B cell (primary cell): ENCODE data around the gene HDAC5. TPM values are rescaled to one million over a fixed set of nuclear protein-coding genes. Genes with fewer than 3 reads are reported as not detected.

Experiments used
- ATAC-seq: fragments of 200-7000 bp; cut with Tn5 transposase; one replicate; pipeline ENCODE4 v1.10.0; 2021; ENCODE audit warnings: low read depth, mild to moderate bottlenecking, moderate number of reproducible peaks, moderate library complexity
- CTCF ChIA-PET: fragments of 350-600 bp; sonication (Branson Sonifier 250); formaldehyde crosslinking; loops from one replicate; lab custom pipeline; 2021; ENCODE audit warnings: antibody characterized with exemption, inconsistent platforms; lab: Charles Lee
- POLR2A ChIA-PET: fragments of 350-600 bp; sonication (Branson Sonifier 250); formaldehyde crosslinking; loops from one replicate; lab custom pipeline; 2021; ENCODE audit warnings: antibody characterized with exemption; lab: Charles Lee
- DNase-seq: peaks from one replicate; pipeline ENCODE4 v3.0.0; 2013
- H2AFZ ChIP-seq: 2 replicates; pipeline ENCODE4 v1.6.1; 2012; ENCODE audit warnings: mild to moderate bottlenecking, low read depth, low read length; ENCODE audit not compliant: insufficient read depth, poor library complexity, severe bottlenecking
- H3K27ac ChIP-seq, 2 donors: 1 replicate in 1 of 2; 2 replicates in 1 of 2; pipeline ENCODE4 v1.5.1; 2012 to 2013; ENCODE audit warnings: low read length in 2 of 2, mild to moderate bottlenecking in 2 of 2, moderate library complexity in 1 of 2
- H3K27me3 ChIP-seq, 4 experiments: fragments of 200-600 bp in 1 of 4; sonication (generic) in 1 of 4; replicated peaks in 1 of 4; 1 replicate in 2 of 4; 2 replicates in 2 of 4; pipeline versions ENCODE4 v1.6.1 to v1.7.0; 2013 to 2016; ENCODE audit warnings: low read length in 3 of 4, mild to moderate bottlenecking in 2 of 4, mixed read lengths in 1 of 4, moderate library complexity in 1 of 4; ENCODE audit not compliant: insufficient read depth in 4 of 4, control insufficient read depth in 3 of 4; ENCODE audit errors: control extremely low read depth in 1 of 4
- H3K36me3 ChIP-seq, 2 experiments: replicated peaks in 1 of 2; 1 replicate in 1 of 2; 2 replicates in 1 of 2; pipeline versions ENCODE4 v1.6.1 to v1.7.1; 2013; ENCODE audit warnings: low read length in 1 of 2; ENCODE audit not compliant: insufficient read depth in 2 of 2, control insufficient read depth in 1 of 2; ENCODE audit errors: control extremely low read depth in 1 of 2, extremely low read depth in 1 of 2
- H3K4me1 ChIP-seq, 2 donors: fragments of 200-600 bp in 1 of 2; sonication (generic) in 1 of 2; 1 replicate in 1 of 2; 2 replicates in 1 of 2; pipeline versions ENCODE4 v1.5.1 to v1.6.1; 2013 to 2017; ENCODE audit warnings: low read length in 2 of 2; ENCODE audit not compliant: control insufficient read depth in 2 of 2, insufficient read depth in 2 of 2
- H3K4me2 ChIP-seq: replicated peaks from 2 replicates; pipeline ENCODE3; 2012; ENCODE audit warnings: mild to moderate bottlenecking, low read depth, low read length; ENCODE audit not compliant: poor library complexity, severe bottlenecking
- H3K4me3 ChIP-seq, 5 experiments: fragments of 200-600 bp in 1 of 5; sonication (generic) in 1 of 5; 1 replicate in 3 of 5; 2 replicates in 2 of 5; pipeline versions ENCODE4 v1.5.1 to v1.7.0; 2011 to 2016; ENCODE audit warnings: low read length in 4 of 5, mild to moderate bottlenecking in 4 of 5, low read depth in 2 of 5, control low read depth in 1 of 5, moderate library complexity in 1 of 5; ENCODE audit not compliant: insufficient read depth in 1 of 5; ENCODE audit errors: control extremely low read depth in 1 of 5, extremely low read depth in 1 of 5
- H3K79me2 ChIP-seq: fragments of 200-600 bp; sonication (generic); one replicate; pipeline ENCODE4 v1.6.0; 2016; ENCODE audit warnings: low read length; ENCODE audit not compliant: control insufficient read depth, insufficient read depth
- H3K9ac ChIP-seq: fragments of 200-600 bp; sonication (generic); 2 replicates; pipeline ENCODE4 v1.6.1; 2017; ENCODE audit warnings: mild to moderate bottlenecking, low read length, moderate library complexity
- H3K9me3 ChIP-seq, 3 donors: one replicate each; pipeline versions ENCODE4 v1.6.1 to v1.7.1; 2013; ENCODE audit warnings: low read length in 2 of 3; ENCODE audit not compliant: control insufficient read depth in 2 of 3, insufficient read depth in 1 of 3; ENCODE audit errors: control extremely low read depth in 1 of 3
- H4K20me1 ChIP-seq: 2 replicates; pipeline ENCODE4 v1.6.0; 2012; ENCODE audit warnings: mild to moderate bottlenecking, low read length; ENCODE audit not compliant: insufficient read depth, control insufficient read depth, poor library complexity, severe bottlenecking
- H3K27ac Mint-ChIP-seq: one replicate; pipeline ENCODE4 v1.8.0; 2021; ENCODE audit warnings: mixed read lengths
- H3K27me3 Mint-ChIP-seq: one replicate; pipeline ENCODE4 v1.8.0; 2021; ENCODE audit warnings: mixed read lengths
- H3K4me1 Mint-ChIP-seq: one replicate; pipeline ENCODE4 v1.8.0; 2021; ENCODE audit warnings: mixed read lengths
- H3K4me3 Mint-ChIP-seq: one replicate; pipeline ENCODE4 v1.8.0; 2021; ENCODE audit warnings: mixed read lengths
- H3K9me3 Mint-ChIP-seq: one replicate; pipeline ENCODE4 v1.8.0; 2022; ENCODE audit warnings: mixed read lengths; ENCODE audit not compliant: insufficient read depth
- EZH2 ChIP-seq: IDR thresholded peaks from 2 replicates; pipeline ENCODE4 v1.6.1; 2012; ENCODE audit warnings: borderline replicate concordance, low read depth, mild to moderate bottlenecking, moderate library complexity, low read length; ENCODE audit not compliant: insufficient read depth, poor library complexity, severe bottlenecking
- WGBS: methylation state at CpG from one replicate; pipeline ENCODE4 v1.1.5; 2013; ENCODE audit warnings: missing lambda C conversion rate; ENCODE audit not compliant: insufficient coverage; 5-methylcytosine and 5-hydroxymethylcytosine counted together
- intact Hi-C: fragments of 100-400 bp; cut with micrococcal nuclease; formaldehyde crosslinking; loops from one replicate; pipeline ENCODE4 v1.10.0; 2022
- polyA plus RNA-seq: library from polyadenylated mRNA; depleted of rRNA; stranded (reverse); fragments of >200 nt; gene quantifications from 2 replicates; pipeline ENCODE4 v1.2.3, GENCODE V29; 2012
- total RNA-seq, 2 donors: library from RNA; stranded (reverse); fragments of 120-200 nt in 1 of 2; gene quantifications; 1 replicate in 1 of 2; 2 replicates in 1 of 2; pipeline versions ENCODE4 v1.2.3 to v1.2.4, GENCODE V29; 2013 to 2022
- TF ChIP-seq, protein P1 (sequence below): fragments of 200-600 bp; IDR thresholded peaks from one replicate; pipeline ENCODE4 v1.8.0; 2022; ENCODE audit warnings: antibody characterized with exemption, mild to moderate bottlenecking

The HDAC5 gene
- total and polyA plus RNA-seq, 2 donors (not counting 1 experiment from before 2014, with no cell fraction given) = 99.8 to 104 TPM

DNA sequence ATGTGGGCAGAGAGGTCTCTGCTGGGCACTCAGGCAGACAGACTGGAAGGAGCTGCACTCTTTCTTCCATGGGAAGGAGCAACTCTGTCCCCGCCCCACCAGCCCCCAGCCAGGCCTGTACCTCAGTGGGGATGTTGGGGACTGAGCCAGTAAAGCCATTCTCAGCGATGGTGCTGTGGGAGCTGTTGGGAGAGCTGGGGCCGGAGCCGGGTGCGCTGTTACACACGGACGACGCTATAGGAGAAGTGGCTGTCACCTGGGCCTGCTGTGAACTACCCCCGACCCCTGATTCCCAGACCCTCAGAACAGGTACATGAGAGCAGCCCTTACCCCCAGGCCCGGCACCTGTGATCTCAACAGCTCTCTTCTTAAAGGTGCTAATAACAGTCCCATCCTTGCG, 31.4 kb downstream of the HDAC5 start:
- Histone ChIP-seq H3K27me3 (no peaks in the 10 kb centered on the region), H3K4me2 (no peak overlapping the region), H3K9ac (no peak overlapping the region), H3K79me2 (peaks cover 2% of the 10 kb centered on the region), H4K20me1 (peaks cover 29% of the 10 kb centered on the region), H3K4me1 (peaks cover 6 to 10% of the 10 kb centered on the region in 2 donors), H2AFZ (no peak overlapping the region), H3K9me3 (no peaks in the 10 kb centered on the region), H3K27ac (no peak overlapping the region), H3K4me3 (no peak overlapping the region), H3K36me3 (peaks cover 0 to 46% of the 10 kb centered on the region in 2 experiments)
- DNase-seq (no peak), ATAC-seq (no peak)
- intact Hi-C loops = no loop called here
- Mint-ChIP-seq H3K4me3 (no peak overlapping the region), H3K27ac (no peak overlapping the region), H3K27me3 (no peaks in the 10 kb centered on the region), H3K9me3 (no peaks in the 10 kb centered on the region), H3K4me1 (peaks cover 9% of the 10 kb centered on the region)
- CTCF ChIA-PET = no interaction called here
- POLR2A ChIA-PET = interaction anchor here (0.5 to 0.6 kb wide), 2 partner anchors 9 to 26 kb away, joined by 3 to 5 read pairs; no protein-coding TSS in a partner anchor
- TF ChIP-seq, protein P1, sequence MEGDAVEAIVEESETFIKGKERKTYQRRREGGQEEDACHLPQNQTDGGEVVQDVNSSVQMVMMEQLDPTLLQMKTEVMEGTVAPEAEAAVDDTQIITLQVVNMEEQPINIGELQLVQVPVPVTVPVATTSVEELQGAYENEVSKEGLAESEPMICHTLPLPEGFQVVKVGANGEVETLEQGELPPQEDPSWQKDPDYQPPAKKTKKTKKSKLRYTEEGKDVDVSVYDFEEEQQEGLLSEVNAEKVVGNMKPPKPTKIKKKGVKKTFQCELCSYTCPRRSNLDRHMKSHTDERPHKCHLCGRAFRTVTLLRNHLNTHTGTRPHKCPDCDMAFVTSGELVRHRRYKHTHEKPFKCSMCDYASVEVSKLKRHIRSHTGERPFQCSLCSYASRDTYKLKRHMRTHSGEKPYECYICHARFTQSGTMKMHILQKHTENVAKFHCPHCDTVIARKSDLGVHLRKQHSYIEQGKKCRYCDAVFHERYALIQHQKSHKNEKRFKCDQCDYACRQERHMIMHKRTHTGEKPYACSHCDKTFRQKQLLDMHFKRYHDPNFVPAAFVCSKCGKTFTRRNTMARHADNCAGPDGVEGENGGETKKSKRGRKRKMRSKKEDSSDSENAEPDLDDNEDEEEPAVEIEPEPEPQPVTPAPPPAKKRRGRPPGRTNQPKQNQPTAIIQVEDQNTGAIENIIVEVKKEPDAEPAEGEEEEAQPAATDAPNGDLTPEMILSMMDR = no peak
- TF ChIP-seq EZH2 = no peak
- 97% methylated on average over 11 of the region's 11 CpGs for WGBS

GRCh38 chr17:44091200-44091997, 32.0 kb downstream of the HDAC5 start:
- ChIA-PET POLR2A (interaction anchor here (0.5 to 0.6 kb wide), 2 partner anchors 10 to 25 kb away, joined by 3 to 5 read pairs; no protein-coding TSS in a partner anchor), CTCF (interaction anchor here (1.5 kb wide), 1 partner anchor 24 kb away, joined by 3 read pairs; no protein-coding TSS in a partner anchor)
- no peak overlapping the region for H3K4me2 ChIP-seq
- no peak overlapping the region for H2AFZ ChIP-seq
- intact Hi-C loops = no loop called here
- no peak overlapping the region for H3K4me3 ChIP-seq
- H3K27ac ChIP-seq = no peak overlapping the region
- WGBS = over 99% methylated on average over 8 of the region's 14 CpGs
- Mint-ChIP-seq H3K4me3 (no peak overlapping the region), H3K27ac (no peak overlapping the region), H3K27me3 (no peaks in the 10 kb centered on the region), H3K9me3 (no peaks in the 10 kb centered on the region), H3K4me1 (peaks cover 6% of the 10 kb centered on the region)
- H3K4me1 ChIP-seq = peaks cover 6 to 10% of the 10 kb centered on the region in 2 donors
- DNase-seq (no peak), ATAC-seq (no peak)
- H4K20me1 ChIP-seq = peaks cover 28% of the 10 kb centered on the region
- TF ChIP-seq, protein P1 = no peak
- no peak for TF ChIP-seq EZH2
- H3K79me2 ChIP-seq = peaks cover 2% of the 10 kb centered on the region
- H3K9ac ChIP-seq = no peak overlapping the region
- H3K9me3 ChIP-seq = no peaks in the 10 kb centered on the region
- H3K36me3 ChIP-seq = peaks cover 0 to 49% of the 10 kb centered on the region in 2 experiments
- no peaks in the 10 kb centered on the region for H3K27me3 ChIP-seq
